IPS-11a (cell line): Measurements from ENCODE around the gene RASL10B.
"Not testable (repeated sequence)": the region's sequence is repeated elsewhere in the genome, so short reads cannot be mapped to it uniquely, and the experiment has no call there.

Experiments
- H3K4me3 ChIP-seq: one replicate; pipeline ENCODE4 v1.5.1; 2013; ENCODE audit warnings: low read depth, low read length, control low read depth

The RASL10B gene

GRCh38 chr17:35731239-35731916, at the start of gene RASL10B:
Gene RASL10B, plus strand, starts transcription at chr17:35731639. Its CDS starts 3,546 bp downstream, at chr17:35735185.
- peak within 1 kb of the TSS; percentile 56 for H3K4me3 ChIP-seq

GRCh38 chr17:35683591-35683990, 47.8 kb upstream of the RASL10B start:
- H3K4me3 ChIP-seq: no peak overlapping the region

- no peak overlapping the region for H3K4me3 ChIP-seq
These were observed 47.2 kb upstream of the RASL10B start for GRCh38 chr17:35684055-35684802.

- no peak overlapping the region for H3K4me3 ChIP-seq
These were observed 38.8 kb upstream of the RASL10B start for GRCh38 chr17:35692512-35693210.

GRCh38 chr17:35693662-35694061, 37.8 kb upstream of the RASL10B start:
- no peak overlapping the region for H3K4me3 ChIP-seq

GRCh38 chr17:35694906-35695305, 36.5 kb upstream of the RASL10B start:
- H3K4me3 ChIP-seq: no peak overlapping the region

- H3K4me3 ChIP-seq: no peak overlapping the region
These were observed 35.8 kb upstream of the RASL10B start for GRCh38 chr17:35695613-35696012.

GRCh38 chr17:35698800-35699199, 32.6 kb upstream of the RASL10B start:
- H3K4me3 ChIP-seq: no peak overlapping the region

GRCh38 chr17:35700150-35700549, 31.3 kb upstream of the RASL10B start:
- no peak overlapping the region for H3K4me3 ChIP-seq

- no peak overlapping the region for H3K4me3 ChIP-seq
These were observed 29.9 kb upstream of the RASL10B start for GRCh38 chr17:35701491-35701890.

- not testable (repeated sequence) for H3K4me3 ChIP-seq
These were observed 28.1 kb upstream of the RASL10B start for GRCh38 chr17:35703308-35703707.

GRCh38 chr17:35705230-35705629, 26.2 kb upstream of the RASL10B start:
- no peak overlapping the region for H3K4me3 ChIP-seq

GRCh38 chr17:35705705-35706104, 25.7 kb upstream of the RASL10B start:
- H3K4me3 ChIP-seq: no peak overlapping the region

- no peak overlapping the region for H3K4me3 ChIP-seq
These were observed 23.3 kb upstream of the RASL10B start for GRCh38 chr17:35708149-35708548.

GRCh38 chr17:35708951-35709350, 22.5 kb upstream of the RASL10B start:
- no peak overlapping the region for H3K4me3 ChIP-seq

GRCh38 chr17:35709874-35710273, 21.6 kb upstream of the RASL10B start:
- no peak overlapping the region for H3K4me3 ChIP-seq

- no peak overlapping the region for H3K4me3 ChIP-seq
These were observed 20.5 kb upstream of the RASL10B start for GRCh38 chr17:35710950-35711349.

- H3K4me3 ChIP-seq: no peak overlapping the region
These were observed 18.2 kb upstream of the RASL10B start for GRCh38 chr17:35713069-35713728.

GRCh38 chr17:35714988-35715387, 16.5 kb upstream of the RASL10B start:
- H3K4me3 ChIP-seq: no peak overlapping the region

GRCh38 chr17:35715416-35715815, 16.0 kb upstream of the RASL10B start:
- no peak overlapping the region for H3K4me3 ChIP-seq

- no peak overlapping the region for H3K4me3 ChIP-seq
These were observed 15.3 kb upstream of the RASL10B start for GRCh38 chr17:35716173-35716572.
